Amygdala (tissue), 56 donors: ENCODE results near the gene PAMR1.

Source experiments
- DNase-seq, 56 donors: peaks; one replicate each; lab custom pipeline; 2025; lab: John Stamatoyannopoulos, UW

PAMR1 gene

GRCh38 chr11:35464308-35464707 is 61.1 kb downstream of the PAMR1 start:
- peak in 8 of 56 donors; percentile 0 to 28 (median 13) for DNase-seq

DNA sequence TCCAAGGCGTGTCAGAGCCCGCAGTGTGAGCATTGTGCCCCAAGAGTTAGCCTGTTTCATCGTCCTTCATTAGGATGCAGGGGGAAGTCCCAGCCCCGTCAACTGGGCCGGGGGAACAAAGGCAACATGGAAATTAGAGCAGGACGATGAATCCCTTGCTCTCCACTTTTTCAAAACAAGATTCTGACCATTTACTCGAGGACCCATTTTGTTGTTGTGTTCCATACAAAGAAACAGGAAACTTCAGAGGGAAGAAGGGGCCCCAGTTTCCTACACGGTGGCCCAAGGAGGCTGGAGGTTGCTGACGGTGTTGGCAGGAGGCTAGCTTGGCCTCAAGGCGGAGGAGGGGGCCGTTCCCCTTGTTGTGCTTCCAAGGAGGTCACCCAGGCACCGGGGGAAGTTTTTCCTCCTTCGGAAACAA is 62.1 kb downstream of the PAMR1 start:
- peak in 35 of 56 donors; percentile 17 to 86 (median 49) for DNase-seq

DNA sequence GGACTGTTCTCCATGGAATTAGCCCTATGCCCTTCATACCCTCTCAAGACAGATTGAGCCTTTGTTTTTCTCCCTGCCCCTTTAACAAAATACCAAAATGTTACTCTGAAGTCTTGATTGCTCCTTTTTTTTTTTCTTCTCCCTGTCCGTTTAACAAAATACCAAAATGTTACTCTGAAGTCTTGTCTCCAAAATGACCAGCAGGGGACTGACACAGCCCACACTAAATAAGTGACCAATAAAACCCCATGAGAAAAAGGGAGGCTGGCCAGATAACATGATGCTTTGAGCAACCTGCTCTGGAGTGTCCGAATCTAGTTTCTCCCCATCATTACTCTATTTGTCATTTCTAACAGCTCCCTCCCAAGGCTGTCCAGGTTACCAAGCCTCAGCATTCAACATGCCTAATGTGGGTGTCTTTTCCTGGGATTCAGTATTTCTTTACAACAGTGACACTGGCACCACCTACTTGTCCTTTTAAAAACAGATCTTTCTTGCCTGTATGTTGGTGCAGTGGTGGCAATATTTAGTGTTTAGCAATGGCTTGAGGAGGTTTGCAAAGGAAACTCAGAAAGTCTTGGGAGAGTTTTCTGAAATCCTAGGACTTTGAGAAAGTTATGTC is 63.4 kb downstream of the PAMR1 start:
- DNase-seq = no peak

- no peak for DNase-seq
Observed at GRCh38 chr11:35459489-35459888, 65.9 kb downstream of the PAMR1 start.

DNA sequence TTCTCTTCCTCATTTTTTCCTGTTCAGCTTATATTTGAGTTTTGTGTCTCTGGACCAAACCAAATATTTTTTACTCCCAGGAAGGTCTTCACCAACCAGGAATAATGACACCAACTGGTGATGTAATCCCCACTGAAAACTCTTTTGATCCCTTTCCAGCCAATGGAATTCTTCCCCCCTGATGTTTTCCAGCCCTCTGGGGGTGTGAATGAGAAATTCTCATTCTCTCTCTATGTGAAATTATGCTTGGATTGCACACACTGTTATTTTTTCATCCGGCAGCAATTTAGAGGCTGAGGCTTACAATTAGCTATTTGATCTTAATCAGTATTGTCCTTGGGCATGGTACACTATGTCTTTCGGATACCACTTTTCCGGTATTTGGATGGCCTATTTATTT is 66.6 kb downstream of the PAMR1 start:
- DNase-seq = peak in 2 of 56 donors; percentile 11 to 15

- no peak for DNase-seq
Observed at GRCh38 chr11:35454362-35454761, 71.1 kb downstream of the PAMR1 start.

GRCh38 chr11:35436581-35437250 is 88.7 kb downstream of the PAMR1 start:
- DNase-seq = no peak

- DNase-seq = no peak
Observed at GRCh38 chr11:35433588-35433987, 91.8 kb downstream of the PAMR1 start.

DNA sequence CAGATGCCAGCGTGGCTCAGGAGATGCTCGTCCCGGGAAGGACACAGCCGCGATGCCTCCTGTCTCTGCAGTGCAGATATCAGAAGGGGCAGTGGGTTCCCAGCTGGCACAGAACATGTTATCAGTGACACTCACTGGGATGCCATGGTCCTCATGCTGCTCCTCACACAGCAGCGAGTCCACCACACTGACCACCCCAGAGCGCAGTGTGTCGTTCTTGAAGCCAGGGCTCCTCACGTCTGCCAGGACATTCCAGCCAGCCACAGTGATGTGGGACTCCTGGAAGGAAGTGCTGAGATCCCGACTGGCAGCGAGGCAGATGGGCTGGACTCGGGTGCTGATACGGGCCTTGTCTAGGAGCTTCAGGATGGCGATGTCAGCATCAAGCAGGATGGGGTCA is 93.0 kb downstream of the PAMR1 start:
- no peak for DNase-seq

- DNase-seq = peak in 21 of 56 donors; percentile 12 to 68 (median 32)
Observed at GRCh38 chr11:35427071-35427470, 98.3 kb downstream of the PAMR1 start.

GRCh38 chr11:35426351-35426750 is 99.1 kb downstream of the PAMR1 start:
- no peak for DNase-seq

- no peak for DNase-seq
Observed at GRCh38 chr11:35425603-35426212, 99.7 kb downstream of the PAMR1 start.

DNA sequence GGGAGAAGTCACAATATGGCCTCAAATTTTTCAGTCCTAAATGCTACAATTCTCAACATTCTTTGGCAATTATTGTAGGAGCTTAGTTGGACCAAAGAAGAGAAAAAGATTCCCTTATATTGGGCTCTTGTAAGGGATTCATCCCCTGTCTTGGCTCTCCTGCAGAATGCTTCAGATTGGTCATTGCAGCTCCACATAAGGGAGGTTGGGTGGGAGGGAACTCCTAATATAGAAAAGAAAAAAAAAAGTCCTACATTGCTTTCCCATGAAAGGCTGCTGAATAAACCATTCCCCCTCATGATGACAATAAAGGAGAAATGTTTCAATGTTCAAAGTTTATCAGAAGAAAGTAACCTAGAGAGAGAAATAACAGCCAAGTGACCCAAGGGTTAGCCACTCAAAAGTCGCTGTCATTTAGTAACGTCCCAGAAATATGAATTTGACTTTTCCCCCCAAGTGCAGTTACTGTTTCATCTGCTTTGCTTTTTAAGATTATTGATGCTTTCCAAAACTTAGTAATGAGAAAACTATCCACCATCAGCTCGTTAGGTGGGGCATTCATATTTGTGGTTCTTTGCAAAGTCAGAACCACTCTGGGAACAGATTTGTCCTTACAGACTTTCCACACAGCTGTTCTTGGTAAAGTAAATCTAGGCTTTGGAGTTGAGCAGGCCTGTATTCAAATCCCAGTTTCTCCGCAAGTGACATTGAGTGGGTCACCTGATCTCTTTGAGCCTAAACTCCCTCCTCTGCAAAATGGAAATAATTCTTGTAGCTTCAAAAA is 101.1 kb downstream of the PAMR1 start:
- no peak for DNase-seq

GRCh38 chr11:35420371-35420770 is 105.0 kb downstream of the PAMR1 start:
- peak in 4 of 56 donors; percentile 18 to 47 (median 34) for DNase-seq

DNA sequence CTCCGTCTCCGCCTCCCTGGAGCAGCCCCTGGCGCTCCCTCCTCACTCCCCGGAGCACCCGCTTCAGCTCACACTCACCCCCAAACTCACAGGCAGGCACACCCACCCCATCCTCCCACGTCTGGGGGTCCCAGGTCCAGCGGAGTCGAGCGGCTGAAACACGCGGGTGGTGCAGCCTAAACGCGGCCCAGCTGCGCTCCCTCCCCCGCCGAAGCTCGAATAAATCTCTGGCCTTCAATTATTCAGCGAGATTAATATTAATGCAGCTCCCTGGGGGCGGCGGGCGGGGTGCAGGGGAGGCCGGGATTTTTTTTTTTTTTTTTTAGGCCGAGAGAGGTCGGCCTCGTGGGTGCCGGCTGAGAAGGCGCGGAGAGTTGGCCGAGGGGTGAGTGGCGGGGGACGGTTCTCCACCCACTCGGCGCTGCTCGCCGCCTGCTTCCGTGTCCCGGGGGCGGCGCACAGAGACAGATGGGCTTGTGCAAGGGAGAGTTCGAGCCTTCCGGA is 105.5 kb downstream of the PAMR1 start:
- DNase-seq = peak in 20 of 56 donors; percentile 19 to 72 (median 53)

DNA sequence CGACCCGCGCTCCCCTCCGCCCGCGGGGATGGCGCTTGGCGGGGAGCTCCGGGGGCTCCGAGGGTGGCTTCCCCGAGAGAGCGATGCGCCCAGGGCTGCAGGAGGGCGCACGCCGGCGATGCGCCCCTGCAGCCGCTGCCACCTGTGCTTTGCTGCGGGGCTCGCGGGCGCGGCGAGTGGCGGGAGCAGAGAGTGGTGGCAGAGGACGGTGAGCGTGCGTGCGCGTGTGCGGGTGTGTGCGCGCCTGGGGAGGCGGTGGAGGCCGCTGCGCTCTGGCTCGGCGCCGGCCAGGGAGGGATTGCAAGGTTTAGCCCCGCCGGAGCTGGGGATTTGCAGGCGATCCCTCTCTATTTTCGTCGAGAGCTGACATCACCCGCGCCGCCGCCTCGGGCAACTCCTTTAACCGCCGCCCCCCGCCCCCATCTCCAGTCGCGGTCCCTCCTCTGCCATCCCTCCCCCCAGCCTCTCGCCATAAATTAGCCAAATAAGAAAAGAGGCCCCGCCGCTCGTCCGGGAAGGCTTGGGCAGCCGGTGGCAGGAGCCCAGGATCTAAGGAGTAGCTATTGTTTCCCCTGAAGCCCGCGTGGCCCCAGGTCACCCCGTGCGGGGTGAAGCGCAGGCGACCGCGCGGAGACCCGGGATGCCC is 106.1 kb downstream of the PAMR1 start, which contains the start of gene SLC1A2:
Gene SLC1A2, minus strand, starts transcription at position 375 of the 646 bp plus-strand sequence. CDS start 592 bp downstream, outside the sequence.
- DNase-seq = peak in 48 of 56 donors; percentile 25 to 84 (median 65)

DNA sequence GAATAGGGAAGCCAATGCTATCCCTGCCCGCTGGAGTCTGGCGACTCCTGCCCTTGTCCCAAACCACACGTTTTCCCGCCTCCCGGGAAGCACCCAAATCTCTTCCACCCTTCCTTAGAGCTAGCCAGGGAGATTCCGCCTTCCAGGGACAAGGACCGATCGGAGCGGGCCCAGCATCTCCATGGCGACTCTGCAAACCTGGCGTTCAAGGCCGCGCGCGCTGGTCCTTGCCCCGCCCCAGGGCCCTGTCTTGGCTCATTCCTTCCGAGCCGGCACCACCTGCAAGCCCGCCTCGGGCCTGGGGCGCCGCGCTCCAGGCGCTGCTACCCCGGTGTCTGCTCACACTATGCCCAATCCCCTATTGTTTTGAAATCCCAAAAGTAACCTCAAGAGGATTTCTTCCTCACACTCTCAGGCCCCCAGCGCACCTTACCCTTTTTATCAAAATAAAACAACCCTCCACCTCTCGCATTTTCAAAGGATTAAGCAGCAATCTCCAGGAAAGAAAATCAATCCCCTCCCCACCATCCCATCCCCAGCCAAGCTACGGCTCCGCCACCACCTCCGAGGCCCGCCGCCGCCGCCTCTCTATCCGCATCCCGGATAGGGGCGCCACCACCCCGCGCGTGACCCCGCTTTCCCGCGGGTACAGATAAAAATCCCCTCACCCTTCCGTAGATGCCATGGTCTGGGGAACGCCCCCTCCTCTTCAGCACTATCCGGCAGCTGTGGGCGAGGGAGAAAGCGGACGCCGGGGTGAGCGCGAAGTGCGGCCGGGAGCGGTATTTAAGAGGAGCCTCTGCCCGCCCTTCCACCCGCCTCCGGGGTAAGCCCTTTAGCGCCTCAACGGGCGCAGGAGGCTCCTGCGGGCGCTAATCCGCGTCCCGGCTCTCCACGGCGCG is 106.9 kb downstream of the PAMR1 start:
- peak in 11 of 56 donors; percentile 11 to 40 (median 22) for DNase-seq

DNA sequence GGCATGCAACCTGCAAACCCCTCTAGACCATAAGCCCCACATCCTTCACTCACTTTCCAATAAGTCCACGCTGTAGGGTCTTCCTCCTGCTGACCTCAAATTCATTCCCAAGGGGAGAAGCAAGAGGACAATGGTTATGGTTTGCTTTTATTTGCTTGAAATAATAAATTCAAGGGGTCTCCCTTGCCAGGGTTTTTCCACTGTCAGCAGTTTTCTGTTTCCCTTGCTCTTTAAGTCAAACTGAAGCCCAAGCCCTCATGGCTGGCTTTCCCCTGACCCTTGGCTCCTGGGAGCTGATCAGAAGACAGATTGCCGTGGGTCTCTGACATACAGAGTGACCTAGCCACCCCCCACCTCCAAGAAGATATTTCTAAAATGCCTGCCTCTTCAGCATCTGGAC is 109.9 kb downstream of the PAMR1 start:
- no peak for DNase-seq

DNA sequence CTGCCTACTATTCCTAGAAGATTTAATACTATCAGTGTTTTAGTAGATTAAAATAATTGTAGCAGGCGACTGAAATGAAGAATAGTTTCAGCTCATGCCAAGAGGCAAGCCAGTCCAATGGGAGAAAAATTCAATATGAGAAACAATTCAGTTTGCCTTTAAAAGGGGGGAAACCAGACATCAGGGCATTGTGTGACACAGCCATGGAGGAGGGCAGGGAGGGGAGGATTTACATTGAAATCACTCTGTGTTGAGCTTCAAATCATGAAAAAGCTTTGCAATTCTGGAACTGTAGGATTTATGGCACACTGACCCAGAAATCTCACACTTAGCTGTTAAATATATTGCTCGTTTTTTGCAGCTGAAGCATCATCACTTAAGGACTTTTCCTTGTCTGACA is 110.6 kb downstream of the PAMR1 start:
- DNase-seq = no peak
